ENCODE results near the gene NKPD1.

Gene NKPD1

DNA sequence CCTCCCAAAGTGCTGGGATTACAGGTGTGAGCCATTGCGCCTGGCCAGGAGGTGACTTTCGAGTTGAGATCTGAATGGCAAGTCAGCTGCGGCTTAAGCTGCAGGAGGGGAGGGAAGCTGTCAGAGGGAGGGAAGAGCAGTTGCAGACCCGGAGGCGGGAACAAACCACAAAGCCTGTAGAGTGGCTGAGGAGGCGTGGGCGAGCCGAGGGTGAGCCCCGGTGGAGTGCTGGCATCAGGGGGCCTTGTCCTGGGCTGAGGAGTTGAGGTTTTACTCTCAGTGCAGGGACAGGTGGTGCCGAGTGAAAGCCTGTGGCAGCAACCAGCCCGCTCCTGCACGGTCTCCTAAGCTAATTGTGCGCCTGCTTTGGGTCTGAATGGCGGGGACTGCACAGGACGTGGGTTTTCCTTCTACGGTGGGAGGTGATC, 43.6 kb downstream of the NKPD1 start:
- DNase-seq (ENCODE audit: low spot score) = no peak

- no peak for DNase-seq (ENCODE audit: low spot score)
Observed at GRCh38 chr19:45115809-45116615, 44.8 kb downstream of the NKPD1 start.

DNA sequence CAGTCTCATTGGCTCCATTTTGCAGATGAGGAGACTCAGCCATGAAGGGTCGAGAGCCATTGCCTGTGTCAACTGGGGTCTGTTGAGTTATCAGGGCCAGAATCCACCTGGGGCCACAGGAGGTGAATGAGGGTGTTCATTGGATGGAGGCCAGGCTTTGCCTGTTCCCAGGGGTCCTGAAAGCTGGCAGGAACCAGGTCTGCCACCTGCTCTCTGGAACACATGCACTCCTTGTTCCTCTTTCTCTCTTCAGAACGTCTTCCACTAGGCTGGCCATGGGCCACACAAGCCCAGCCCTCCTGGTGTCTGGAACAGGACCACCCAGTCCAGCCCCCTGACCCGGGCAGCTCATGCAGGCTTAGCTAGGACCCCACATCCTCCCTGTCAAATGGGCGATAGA, 46.7 kb downstream of the NKPD1 start:
- no peak for DNase-seq (ENCODE audit: low spot score)

DNA sequence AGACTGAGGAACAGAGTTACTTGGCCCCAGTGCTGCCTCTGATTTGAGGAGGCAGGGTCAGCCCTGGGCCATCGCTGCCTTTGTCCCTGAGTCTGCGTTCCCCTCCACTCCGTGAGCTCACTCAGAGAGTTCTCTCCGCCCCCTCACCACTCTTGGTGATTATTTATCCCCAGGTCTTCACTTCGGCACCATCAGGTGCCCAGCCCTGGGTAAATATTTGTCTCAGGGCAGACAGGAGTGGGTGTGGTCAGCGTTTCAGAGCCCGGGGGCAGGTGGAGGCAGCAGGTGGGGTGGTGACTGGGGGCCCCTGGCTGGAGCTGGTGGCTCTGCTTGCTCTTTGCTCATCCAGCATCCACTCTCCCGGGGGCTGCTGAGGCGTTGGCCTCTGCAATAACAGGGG, 47.2 kb downstream of the NKPD1 start:
- DNase-seq (ENCODE audit: low spot score) = no peak

DNA sequence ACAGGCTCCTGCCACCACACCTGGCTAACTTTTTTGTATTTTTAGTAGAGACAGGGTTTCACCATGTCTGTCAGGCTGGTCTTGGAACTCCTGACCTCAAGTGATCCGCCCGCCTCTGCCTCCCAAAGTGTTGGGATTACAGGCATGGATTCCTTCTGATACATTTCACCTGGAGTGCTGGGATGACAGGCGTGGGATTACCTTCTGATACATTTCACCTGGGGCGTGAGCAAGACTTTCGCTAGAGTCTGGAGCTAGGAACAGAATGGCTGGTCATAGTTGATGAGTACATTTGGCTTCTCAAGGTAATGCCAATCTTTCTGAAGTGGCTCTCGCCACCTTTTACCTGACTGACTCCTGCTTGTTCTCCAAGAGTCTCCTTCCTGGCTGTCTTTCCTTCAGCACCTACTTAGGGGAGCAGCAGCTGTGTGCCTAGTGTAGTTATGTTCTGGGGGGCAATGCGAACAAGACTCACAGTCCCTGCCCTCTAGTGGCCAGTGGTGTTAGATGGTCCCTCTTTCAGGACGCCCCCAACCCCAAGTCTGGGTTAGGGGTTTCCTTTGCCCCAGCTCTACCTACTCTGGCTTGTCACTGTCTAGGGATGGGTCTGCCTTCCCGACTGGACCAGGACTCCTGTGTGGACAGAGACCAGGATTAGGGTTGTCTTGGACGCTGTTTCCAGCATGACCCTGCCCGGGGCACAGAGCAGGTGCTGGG, 48.5 kb downstream of the NKPD1 start:
- no peak for DNase-seq (ENCODE audit: low spot score)

Data from Ammon's horn (tissue), 1 donor.